H1 (cell line): ENCODE measurements around the gene COA1. TPM values are rescaled to one million over a fixed set of nuclear protein-coding genes. Genes with fewer than 3 reads are reported as not detected.

Experiments used
- CTCF ChIP-seq, 3 experiments: IDR thresholded peaks; 1 replicate in 2 of 3; 2 replicates in 1 of 3; pipeline versions ENCODE4 v1.5.1 to v1.6.1; 2011; ENCODE audit warnings: low read length in 3 of 3, mild to moderate bottlenecking in 3 of 3, inconsistent platforms in 2 of 3, low read depth in 1 of 3, moderate library complexity in 1 of 3; ENCODE audit not compliant: insufficient read depth in 1 of 3; ENCODE audit errors: control extremely low read depth in 1 of 3
- HDAC2 ChIP-seq, 2 experiments: fragments of 300-600 bp in 1 of 2; sonication (generic) in 1 of 2; IDR thresholded peaks; 2 replicates each; pipeline ENCODE4 v1.6.1; 2011 to 2012; ENCODE audit warnings: low read depth in 2 of 2, low read length in 2 of 2, mild to moderate bottlenecking in 2 of 2, moderate library complexity in 2 of 2, borderline replicate concordance in 1 of 2, inconsistent platforms in 1 of 2
- MAX ChIP-seq: IDR thresholded peaks from 2 replicates; pipeline ENCODE4 v1.6.1; 2012; ENCODE audit warnings: inconsistent platforms
- polyA plus RNA-seq, 7 experiments: library from polyadenylated mRNA; depleted of rRNA in 3 of 7; stranded (reverse) in 5 of 7; unstranded in 2 of 7; fragments of >200 nt in 5 of 7; fragments of 200-250 nt in 2 of 7; gene quantifications; 1 replicate in 5 of 7; 2 replicates in 1 of 7; 4 replicates in 1 of 7; pipeline versions ENCODE4 v1.2.1 to v1.2.3, GENCODE V29; 2011 to 2013; ENCODE audit warnings: missing spikeins in 2 of 7, mixed read lengths in 2 of 7
- total RNA-seq: library from RNA; stranded (reverse); fragmentation: NEBNext Ultra II Directional; extraction: Animal tissue kit (Norgen Biotek cat#: 25700); gene quantifications from 2 replicates; pipeline ENCODE4 v1.2.1, GENCODE V29; 2021

COA1 gene
- total and polyA plus RNA-seq, 2 of the 8 experiments (the other 6 are each of a cell fraction or from before 2014, with no cell fraction given) = 98.6 to 143 TPM

DNA sequence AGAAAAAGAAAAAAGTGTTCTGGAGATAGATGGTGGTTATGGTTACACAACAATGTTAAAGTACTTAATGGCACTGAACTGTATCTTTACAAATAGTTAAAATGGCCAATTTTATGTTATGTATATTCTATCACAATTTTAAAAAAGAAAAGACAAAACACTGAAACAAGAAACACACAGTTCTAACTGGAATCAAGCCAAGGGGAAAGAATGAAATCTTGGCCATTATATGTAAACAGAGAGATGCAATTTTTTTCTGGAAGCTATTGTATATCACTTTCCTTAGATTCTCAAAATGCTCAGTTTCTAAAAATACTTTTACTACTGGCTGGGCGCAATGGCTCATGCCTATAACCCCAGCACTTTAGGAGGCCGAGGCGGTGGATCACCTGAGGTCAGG lies 4.1 kb downstream of the COA1 start (continued):
- no peak for TF ChIP-seq CTCF (IDR thresholded peaks at IDR 0.05; ENCODE audit: control extremely low read depth in 1 of 3, insufficient read depth in 1 of 3, low read depth in 1 of 3, low read length in 3 of 3)
- no peak for TF ChIP-seq MAX
- TF ChIP-seq HDAC2 (IDR thresholded peaks at IDR 0.05; ENCODE audit: borderline replicate concordance in 1 of 2, low read depth in 2 of 2, low read length in 2 of 2) = no peak
